Measurements from ENCODE around the gene INSM1. TPM values are rescaled to one million over a fixed set of nuclear protein-coding genes. Genes with fewer than 3 reads are reported as not detected.
"Not testable (repeated sequence)": the region's sequence is repeated elsewhere in the genome, so short reads cannot be mapped to it uniquely, and the experiment has no call there.

The INSM1 gene
- total RNA-seq = not detected in 2 replicates

DNA sequence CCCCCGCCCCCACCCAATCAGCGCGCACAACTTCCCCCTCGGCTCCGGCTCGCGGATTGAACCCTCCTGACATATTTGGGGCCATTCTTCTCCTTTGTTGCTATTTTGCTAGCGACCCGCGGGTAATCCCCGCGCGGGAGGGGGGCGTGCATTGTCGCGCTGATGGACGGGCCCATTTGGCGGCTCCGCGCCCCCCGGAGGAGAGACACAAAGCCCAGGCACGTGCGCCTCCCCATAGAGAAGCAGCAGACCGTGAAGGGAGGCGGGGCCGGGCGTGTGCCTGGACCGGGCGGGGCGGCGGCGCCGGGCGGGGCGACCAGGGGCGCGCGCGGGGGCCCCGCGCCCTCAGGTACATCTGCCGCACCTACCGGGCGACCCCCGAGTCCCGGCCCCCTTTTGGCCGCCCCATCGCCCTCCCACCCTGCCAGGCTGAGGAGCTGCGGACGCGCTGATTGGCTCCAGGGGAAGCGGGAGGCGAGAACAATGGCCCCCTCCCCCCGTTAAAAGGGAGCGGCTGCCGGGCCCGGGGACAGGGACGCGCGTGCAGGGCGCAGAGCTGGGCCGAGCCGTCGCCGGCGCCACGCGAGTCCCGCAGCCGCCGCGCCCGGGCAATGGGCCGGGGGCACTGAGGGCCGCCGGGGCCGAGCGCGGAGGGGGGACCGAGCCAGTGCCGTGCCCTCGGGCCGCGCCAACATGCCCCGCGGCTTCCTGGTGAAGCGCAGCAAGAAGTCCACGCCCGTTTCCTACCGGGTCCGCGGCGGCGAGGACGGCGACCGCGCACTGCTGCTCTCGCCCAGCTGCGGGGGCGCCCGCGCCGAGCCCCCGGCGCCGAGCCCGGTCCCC lies at the start of gene INSM1:
INSM1 (plus strand) TSS at position 530 of the 843 bp plus-strand sequence; CDS start at position 694, 164 bp downstream.
- no peak for DNase-seq (ENCODE audit: low read depth in 2 of 2)

GRCh38 chr20:20318365-20319161 lies 49.3 kb upstream of the INSM1 start:
- DNase-seq (ENCODE audit: low read depth in 2 of 2) = no peak

- no peak for DNase-seq (ENCODE audit: low read depth in 2 of 2)
These were observed 46.8 kb upstream of the INSM1 start for GRCh38 chr20:20321134-20321533.

DNA sequence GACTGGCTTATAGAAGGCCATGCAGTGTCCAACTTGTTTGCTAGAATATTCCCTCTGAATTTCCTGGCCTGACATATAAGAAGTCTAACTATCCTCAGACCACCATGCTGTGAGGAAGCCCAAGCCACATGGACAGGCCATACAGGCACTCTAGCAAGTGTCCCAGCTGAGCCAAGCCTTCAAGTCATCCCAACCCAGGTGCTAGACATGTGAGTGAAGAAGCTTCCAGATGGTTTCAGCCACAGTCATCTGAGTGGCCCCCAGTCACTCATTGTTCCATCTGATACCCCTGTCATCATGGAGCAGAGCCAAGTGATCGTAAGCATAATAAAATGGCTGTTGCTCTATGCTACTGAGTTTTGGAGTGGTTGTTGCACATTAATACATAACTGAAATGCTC lies 46.0 kb upstream of the INSM1 start:
- DNase-seq (ENCODE audit: low read depth in 2 of 2) = no peak

GRCh38 chr20:20322912-20323311 lies 45.0 kb upstream of the INSM1 start:
- DNase-seq (ENCODE audit: low read depth in 2 of 2) = no peak

GRCh38 chr20:20327746-20328145 lies 40.2 kb upstream of the INSM1 start:
- DNase-seq (ENCODE audit: low read depth in 2 of 2) = no peak

DNA sequence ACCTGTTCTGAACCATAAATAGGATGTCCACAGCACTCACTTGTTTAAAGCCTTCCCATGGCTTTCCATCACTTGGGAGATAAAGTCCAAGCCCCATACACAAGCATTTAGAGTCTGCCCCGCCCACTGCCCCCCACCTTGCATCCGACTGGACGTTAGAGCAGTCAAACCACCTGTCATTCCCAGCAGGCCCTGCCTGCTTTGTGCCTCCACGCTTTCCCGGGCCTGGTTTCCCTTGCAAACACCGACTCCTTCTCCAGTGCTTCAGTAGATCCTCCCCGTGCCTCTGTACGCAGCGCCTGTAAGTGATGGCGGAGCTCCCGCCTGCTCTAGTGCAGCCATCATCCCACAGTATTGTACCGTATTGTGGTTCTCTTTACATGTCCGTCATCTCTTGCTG lies 38.3 kb upstream of the INSM1 start:
- no peak for DNase-seq (ENCODE audit: low read depth in 2 of 2)

DNA sequence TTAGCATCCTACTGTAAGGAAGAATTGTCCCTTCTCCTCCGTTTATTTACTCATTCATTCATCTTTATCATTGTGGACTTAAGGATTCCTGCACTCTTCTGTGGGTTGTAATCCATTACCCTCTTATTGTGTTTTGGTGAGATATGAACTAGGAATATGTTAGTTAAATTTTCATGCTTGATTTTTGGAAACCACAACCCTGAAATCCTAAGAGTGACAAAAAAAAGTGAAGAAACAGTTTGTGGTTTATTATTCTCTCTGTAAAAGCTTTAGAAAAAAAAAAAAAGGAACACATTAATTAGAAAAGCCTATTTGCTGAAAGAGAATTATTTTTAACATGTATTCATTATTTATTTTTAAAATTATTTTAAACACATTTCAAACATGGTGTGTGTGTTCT lies 36.7 kb upstream of the INSM1 start:
- no peak for DNase-seq (ENCODE audit: low read depth in 2 of 2)

DNA sequence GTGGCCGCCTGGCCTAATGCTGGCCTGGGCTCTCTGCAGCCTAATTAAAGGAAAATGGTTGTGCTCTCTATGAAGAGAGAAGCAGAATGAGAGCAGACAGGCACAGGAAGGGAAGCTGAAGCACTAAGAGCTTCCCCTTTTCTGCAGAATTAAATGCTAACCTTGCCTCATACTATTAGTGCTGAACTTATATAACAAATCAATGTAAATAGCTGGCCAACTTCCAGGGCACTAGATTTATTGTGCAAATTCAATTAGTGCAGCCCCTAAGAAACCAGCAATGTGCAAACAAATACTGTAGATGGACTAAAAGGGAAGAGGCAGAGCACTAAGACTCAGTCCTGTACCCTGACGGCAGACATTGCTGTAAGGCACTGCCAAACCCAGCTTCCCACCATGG lies 36.1 kb upstream of the INSM1 start:
- no peak for DNase-seq (ENCODE audit: low read depth in 2 of 2)

DNA sequence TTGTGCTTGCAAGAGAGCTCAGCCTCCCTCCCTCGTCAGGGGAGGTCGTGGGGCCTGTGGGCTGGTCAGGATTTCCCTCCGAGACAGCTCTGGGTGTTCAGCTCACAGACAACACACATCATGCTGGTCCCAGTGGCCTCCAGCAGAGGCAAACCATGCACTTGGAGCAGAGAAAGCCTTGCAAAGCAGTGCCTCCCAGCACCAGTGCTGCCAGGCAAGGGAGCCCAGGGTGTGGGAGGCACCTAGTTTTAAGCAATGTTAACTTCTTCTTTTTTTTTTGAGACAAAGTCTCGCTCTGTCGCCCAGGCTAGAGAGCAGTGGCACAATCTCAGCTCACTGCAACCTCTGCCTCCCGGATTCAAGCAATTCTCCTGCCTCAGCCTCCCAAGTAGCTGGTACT lies 34.0 kb upstream of the INSM1 start:
- no peak for DNase-seq (ENCODE audit: low read depth in 2 of 2)

GRCh38 chr20:20334489-20334888 lies 33.4 kb upstream of the INSM1 start:
- DNase-seq (ENCODE audit: low read depth in 2 of 2) = peak in 1 of 2 donors; percentile 21

GRCh38 chr20:20338133-20338730 lies 29.7 kb upstream of the INSM1 start:
- DNase-seq (ENCODE audit: low read depth in 2 of 2) = no peak

DNA sequence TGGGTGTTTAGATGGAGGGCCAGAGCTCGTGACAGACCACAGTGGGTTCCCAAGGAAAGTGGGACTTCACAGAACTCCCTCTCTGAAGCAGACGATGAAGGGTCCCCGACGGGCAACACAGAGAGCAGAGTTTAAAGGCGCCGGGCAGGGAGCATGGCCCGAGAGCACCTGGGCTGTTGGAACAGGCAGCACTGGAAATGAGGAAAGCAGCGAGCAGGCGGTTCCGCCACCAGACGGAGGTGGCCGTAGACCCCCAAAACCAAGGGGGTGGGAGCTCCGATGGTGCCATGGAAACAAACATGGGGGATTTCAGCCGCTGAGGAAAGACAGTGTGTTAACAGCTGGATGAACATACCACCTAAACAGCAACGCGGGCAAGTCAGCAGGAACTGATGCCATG lies 27.5 kb upstream of the INSM1 start:
- DNase-seq (ENCODE audit: low read depth in 2 of 2) = no peak

DNA sequence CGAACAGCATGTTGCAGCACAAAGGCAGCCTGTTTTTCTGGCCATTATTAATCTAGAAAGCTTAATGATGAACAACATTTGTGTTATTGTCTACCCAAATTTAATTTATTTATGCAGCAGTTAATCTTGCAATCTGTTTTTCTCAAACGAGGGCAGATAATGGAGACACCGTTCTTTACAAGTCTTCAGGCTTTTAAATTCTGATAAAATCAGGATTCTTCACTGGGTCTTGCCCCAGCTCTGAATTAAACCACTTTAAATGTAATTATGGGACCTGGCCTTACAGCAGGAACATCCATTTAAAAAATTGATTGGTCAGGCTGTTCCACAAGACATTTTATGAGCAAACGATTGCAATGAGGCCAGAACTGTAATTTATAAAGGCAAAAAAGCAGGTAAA lies 26.5 kb upstream of the INSM1 start:
- no peak for DNase-seq (ENCODE audit: low read depth in 2 of 2)

GRCh38 chr20:20342066-20342465 lies 25.8 kb upstream of the INSM1 start:
- DNase-seq (ENCODE audit: low read depth in 2 of 2) = no peak

GRCh38 chr20:20343932-20344331 lies 24.0 kb upstream of the INSM1 start:
- DNase-seq (ENCODE audit: low read depth in 2 of 2) = peak; percentile 17 to 33

GRCh38 chr20:20344476-20344875 lies 23.4 kb upstream of the INSM1 start:
- no peak for DNase-seq (ENCODE audit: low read depth in 2 of 2)

- no peak for DNase-seq (ENCODE audit: low read depth in 2 of 2)
These were observed 14.3 kb upstream of the INSM1 start for GRCh38 chr20:20353576-20353975.

DNA sequence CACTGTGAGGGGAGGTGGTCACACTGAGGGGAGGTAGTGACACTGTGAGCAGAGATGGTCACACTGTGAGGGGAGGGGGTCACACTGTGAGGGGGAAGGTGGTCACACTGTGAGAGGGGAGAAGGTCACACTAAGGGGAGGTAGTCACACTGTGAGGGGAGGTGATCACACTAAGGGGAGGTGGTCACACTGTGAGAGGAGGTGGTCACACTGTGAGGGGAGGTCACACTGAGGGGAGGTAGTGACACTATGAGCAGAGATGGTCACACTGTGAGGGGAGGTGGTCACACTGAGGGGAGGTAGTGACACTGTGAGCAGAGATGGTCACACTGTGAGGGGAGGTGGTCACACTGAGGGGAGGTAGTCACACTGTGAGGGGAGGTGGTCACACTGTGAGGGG lies 12.4 kb upstream of the INSM1 start:
- DNase-seq (ENCODE audit: low read depth in 2 of 2) = not testable (repeated sequence)

GRCh38 chr20:20358801-20359200 lies 9.1 kb upstream of the INSM1 start:
- DNase-seq (ENCODE audit: low read depth in 2 of 2) = no peak

GRCh38 chr20:20359628-20360027 lies 8.3 kb upstream of the INSM1 start:
- DNase-seq (ENCODE audit: low read depth in 2 of 2) = no peak

DNA sequence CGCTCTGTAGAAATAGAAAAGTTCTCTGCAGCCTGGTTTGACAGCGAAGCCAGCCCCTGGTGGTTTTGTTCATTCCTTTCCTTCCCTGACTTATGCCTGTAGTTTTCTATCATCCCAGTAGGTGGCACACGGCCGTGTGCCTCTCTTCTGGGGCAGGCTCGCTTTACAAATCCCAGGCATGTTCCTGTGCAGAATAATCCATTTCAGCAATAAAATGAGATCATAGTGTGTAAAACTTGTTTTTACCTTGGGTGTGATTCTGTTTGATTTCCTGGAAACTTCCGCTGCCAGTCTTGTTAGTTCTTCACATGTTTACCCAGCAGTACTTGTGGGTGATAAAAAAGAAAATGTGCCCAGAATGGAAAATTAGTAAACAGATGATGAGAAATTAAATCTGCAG lies 7.4 kb upstream of the INSM1 start:
- peak; percentile 71 for DNase-seq (ENCODE audit: low read depth in 2 of 2)
